Activated naive CD8-positive, alpha-beta T cell treated with anti-CD3 and anti-CD28 coated beads, Interleukin-2, amount 50 U/mL, for 16 hours (primary cell): Measurements from ENCODE around the gene VSTM2B.

ENCODE experiments used
- DNase-seq: peaks from one replicate; pipeline ENCODE4 v3.0.0-alpha.2; 2020; ENCODE audit warnings: low read depth, low spot score

Gene VSTM2B

DNA sequence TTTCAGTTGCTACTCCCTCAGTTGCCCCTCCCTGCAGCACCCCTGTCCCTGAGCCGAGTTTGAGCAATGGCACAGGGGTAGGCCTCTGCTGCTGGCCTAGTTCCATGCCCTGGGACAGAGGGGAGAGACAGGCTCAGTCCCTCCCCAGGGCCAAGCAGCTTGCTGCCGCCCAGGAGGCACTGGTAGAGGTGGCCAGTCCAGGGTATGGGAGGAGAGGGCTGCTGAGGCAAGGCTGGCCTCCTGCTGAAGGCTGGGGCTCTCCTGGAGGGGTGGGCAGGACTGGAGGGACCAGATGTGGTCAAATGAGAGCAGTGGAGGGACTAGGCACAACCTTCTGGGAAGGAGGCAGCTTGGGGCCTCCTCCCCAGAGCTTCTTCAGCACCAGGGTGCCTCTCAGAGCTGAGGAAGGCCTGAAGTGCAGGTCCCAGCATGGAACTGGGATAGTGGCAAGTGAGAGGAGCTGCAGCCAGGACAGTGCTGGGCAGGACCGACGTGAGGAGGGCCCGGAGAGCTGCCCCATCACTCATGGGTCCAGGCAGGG, 29.8 kb upstream of the VSTM2B start:
- no peak for DNase-seq

GRCh38 chr19:29497241-29497640, 28.6 kb upstream of the VSTM2B start:
- DNase-seq, result no peak

- DNase-seq, result no peak
These were observed 27.9 kb upstream of the VSTM2B start for GRCh38 chr19:29497686-29498436.

GRCh38 chr19:29499261-29499920, 26.4 kb upstream of the VSTM2B start:
- no peak for DNase-seq

- DNase-seq, result no peak
These were observed 25.7 kb upstream of the VSTM2B start for GRCh38 chr19:29499921-29500590.

- DNase-seq, result no peak
These were observed 23.8 kb upstream of the VSTM2B start for GRCh38 chr19:29501816-29502580.

GRCh38 chr19:29502581-29502850, 23.3 kb upstream of the VSTM2B start:
- DNase-seq, result no peak

GRCh38 chr19:29503140-29503758, 22.5 kb upstream of the VSTM2B start:
- DNase-seq, result no peak

- DNase-seq, result no peak
These were observed 22.0 kb upstream of the VSTM2B start for GRCh38 chr19:29503785-29504184.

DNA sequence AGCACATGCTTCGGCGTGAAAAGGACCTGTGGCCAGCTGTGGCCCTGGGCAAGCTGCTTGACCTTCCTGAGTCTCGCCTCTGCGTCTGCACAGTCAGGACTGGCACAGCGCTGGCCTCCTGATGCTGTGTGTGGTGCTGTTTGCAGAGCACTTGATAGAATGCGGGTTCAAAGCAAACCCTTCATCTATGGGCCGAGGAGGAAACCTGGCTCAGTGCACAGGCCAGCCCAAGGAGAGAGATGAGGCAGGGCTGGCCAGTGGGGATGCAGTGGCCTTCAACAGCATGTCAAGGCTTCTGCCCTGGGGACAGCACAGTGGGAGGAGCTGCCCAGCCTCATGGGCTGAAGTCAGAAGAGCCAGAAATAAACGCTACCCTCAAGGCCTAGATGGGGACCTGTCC, 21.3 kb upstream of the VSTM2B start:
- no peak for DNase-seq

- no peak for DNase-seq
These were observed 20.5 kb upstream of the VSTM2B start for GRCh38 chr19:29505097-29505824.

DNA sequence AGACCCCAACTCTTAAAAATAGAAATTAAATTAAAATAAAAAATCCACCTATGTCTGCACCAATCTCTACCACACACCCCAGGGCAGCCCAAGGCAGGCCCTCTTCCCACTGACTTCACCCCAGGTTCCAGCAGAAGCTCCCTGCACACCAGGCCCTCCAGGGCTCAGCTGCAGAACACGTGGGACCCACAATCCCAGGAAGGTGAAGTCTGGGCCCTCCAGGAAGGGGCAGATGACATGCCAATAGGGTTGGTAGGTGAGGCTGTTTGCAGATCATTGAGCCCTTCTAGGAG, 19.2 kb upstream of the VSTM2B start:
- DNase-seq, result no peak

DNA sequence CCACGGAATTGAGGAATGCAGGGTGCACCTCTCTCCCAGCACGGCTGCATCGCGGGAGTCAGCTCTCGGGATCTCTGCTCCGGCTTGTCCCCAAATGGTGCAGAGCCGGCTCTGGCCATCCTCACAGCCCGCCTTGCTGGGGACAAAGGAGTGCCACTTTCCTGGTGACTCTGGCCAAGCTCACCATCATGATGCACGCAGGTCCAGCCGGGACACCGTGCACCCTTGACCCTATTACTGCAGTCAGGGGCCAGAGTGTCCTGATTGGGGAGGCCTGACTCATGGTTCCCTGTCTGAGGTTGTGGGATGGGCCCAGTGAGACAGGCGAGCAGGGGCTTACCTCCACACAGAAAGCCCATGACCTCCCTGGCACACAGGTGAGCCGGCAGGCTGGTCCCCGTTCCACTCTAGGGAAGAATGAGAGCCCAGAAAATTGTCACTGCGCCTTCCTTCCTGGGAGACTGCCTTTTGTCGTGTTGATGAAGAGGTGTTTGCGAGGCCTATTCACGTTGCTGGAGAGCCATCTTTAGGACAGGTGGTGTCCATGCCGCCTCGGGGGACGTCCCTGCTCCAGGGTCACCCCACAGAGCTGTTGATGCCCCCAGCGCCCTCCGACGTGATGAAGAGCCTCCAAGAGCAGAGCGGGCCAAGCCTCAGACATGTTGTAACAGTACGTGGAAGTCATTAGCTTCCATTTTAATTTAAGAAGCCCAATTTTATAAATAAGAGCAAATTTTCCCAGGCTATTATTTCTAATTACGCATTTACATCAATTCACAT, 18.5 kb upstream of the VSTM2B start:
- DNase-seq, result no peak

DNA sequence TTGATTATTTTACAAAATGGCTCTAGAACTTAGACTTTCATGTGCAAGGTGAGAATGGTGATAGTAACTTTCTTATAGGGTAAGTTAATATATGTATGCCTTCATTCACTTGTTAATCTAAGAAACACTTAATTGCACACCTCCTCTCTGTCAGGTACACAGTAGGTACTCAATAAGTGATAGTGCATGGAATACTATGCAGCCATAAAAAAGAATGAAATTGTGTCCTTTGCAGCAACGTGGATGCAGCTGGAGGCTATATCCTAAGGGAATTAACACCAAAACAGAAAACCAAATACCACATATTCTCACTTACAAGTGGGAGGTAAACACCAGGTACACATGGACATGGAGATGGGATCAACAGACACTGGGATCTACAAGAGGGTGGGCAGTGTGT, 17.6 kb upstream of the VSTM2B start:
- no peak for DNase-seq

- DNase-seq, result no peak
These were observed 16.3 kb upstream of the VSTM2B start for GRCh38 chr19:29509456-29509855.

- DNase-seq, result no peak
These were observed 15.0 kb upstream of the VSTM2B start for GRCh38 chr19:29510701-29511265.

- DNase-seq, result no peak
These were observed 14.0 kb upstream of the VSTM2B start for GRCh38 chr19:29511768-29512167.

GRCh38 chr19:29512748-29513147, 13.0 kb upstream of the VSTM2B start:
- DNase-seq, result no peak

DNA sequence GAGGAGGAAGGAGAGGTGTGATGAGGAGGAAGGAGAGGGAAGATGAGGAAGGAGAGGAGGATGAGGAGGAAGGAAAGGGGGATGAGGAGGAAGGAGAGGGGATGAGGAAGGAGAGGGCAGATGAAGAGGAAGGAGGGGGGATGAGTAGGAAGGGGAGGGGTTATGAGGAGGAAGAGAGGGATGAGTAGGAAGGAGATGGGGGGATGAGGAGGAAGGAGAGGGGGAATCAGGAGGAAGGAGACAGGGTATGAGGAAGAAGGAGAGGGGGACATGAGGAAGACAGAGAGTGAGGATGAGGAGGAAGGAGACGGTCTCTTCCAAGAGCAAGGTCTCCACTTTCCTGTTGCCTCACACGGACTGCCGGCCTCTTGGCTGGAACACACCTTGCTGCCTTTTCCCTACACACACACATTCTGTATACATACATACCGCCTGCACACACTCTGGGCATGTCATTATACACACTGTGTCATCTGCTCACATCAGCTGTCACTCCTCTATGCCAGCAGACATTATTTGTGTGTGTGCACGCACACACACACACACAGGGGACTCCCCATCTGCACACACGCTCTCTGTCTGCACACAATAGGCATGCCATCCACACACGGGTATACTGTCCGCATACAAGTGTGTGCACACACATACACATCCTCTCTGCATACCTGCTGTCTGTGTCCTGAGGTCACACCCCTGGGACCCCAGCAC, 11.1 kb upstream of the VSTM2B start:
- no peak for DNase-seq
